Gastroesophageal sphincter (tissue), 3 donors: ENCODE measurements around the gene FGF18.

Source experiments
- POLR2AphosphoS5 ChIP-seq: sonication (generic); formaldehyde crosslinking; IDR thresholded peaks from one replicate; pipeline ENCODE4 v1.6.1; 2017; ENCODE audit warnings: antibody characterized with exemption
- TF ChIP-seq, protein P1 (sequence below), 4 experiments: fragments of 200-600 bp in 2 of 4; fragments of 450-650 bp in 2 of 4; sonication (generic) in 1 of 4; IDR thresholded peaks; one replicate each; pipeline ENCODE4 v1.5.1; 2017 to 2019; ENCODE audit warnings: antibody characterized with exemption in 4 of 4, mild to moderate bottlenecking in 2 of 4, moderate library complexity in 2 of 4

DNA sequence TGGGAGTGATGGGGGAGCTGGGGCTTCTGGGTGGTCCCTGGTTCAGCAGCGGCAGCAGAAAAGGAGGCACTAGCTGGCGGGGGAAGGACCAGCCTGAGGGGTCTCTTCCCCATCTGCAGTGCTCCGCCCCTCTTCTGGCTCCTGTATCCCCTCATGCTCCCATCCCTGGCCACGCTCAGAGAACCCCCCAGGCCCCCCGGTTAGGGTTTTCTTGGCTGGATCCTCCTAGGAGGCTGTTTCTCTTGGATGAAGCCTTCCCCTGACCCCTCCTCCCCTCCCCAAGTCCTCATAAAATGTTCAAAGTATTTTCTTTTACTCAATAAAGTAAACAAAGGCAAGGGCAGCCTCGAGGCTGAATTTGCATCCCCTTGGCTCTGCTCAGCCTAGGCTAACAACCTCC lies 60.8 kb downstream of the FGF18 start:
- TF ChIP-seq, protein P1, sequence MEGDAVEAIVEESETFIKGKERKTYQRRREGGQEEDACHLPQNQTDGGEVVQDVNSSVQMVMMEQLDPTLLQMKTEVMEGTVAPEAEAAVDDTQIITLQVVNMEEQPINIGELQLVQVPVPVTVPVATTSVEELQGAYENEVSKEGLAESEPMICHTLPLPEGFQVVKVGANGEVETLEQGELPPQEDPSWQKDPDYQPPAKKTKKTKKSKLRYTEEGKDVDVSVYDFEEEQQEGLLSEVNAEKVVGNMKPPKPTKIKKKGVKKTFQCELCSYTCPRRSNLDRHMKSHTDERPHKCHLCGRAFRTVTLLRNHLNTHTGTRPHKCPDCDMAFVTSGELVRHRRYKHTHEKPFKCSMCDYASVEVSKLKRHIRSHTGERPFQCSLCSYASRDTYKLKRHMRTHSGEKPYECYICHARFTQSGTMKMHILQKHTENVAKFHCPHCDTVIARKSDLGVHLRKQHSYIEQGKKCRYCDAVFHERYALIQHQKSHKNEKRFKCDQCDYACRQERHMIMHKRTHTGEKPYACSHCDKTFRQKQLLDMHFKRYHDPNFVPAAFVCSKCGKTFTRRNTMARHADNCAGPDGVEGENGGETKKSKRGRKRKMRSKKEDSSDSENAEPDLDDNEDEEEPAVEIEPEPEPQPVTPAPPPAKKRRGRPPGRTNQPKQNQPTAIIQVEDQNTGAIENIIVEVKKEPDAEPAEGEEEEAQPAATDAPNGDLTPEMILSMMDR (IDR thresholded peaks at IDR 0.05): no peak
- no peak for TF ChIP-seq POLR2AphosphoS5
